CD4-positive, alpha-beta T cell treated with Interleukin-6 at 100 ng/mL for 8 hours (primary cell): ENCODE results near the gene AMOTL1.
"Not testable (repeated sequence)": the region's sequence is repeated elsewhere in the genome, so short reads cannot be mapped to it uniquely, and the experiment has no call there.

ENCODE experiments used
- DNase-seq: peaks from one replicate; pipeline ENCODE4 v3.0.0-alpha.2; 2020; ENCODE audit warnings: mixed read lengths, low spot score

Gene AMOTL1

DNA sequence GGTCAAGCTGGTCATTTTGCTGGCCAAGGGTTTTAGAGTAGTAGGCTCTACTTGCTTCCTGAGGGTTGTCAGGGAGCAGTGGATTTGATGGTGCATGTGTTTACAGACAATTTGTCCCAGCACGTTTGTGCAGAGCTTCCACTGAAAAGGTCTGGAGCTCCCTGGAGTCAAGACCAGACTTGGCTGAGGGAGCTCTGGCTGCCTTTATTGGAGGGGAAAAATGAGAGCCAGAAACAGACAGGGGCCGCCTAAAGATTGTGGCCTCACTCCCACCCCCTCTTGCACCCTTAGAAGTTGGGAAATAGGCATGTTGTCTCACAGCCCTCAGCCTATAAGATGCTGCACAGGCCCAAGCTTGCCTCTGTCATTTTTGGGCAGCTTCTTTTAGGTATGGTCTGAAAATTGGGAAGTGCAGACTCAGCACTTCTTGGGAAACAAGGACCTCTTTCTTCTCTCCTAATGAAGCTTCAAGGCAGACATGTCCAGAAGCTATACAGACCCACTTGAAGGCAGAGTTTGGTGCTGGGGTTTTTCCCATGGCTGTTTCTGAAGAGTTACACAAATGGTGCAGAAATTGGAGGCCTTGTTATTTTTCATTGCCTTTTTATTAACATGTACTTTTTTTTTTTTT lies 55.1 kb downstream of the AMOTL1 start:
- no peak for DNase-seq

GRCh38 chr11:94825031-94825430 lies 56.9 kb downstream of the AMOTL1 start:
- DNase-seq = no peak

GRCh38 chr11:94825481-94825880 lies 57.3 kb downstream of the AMOTL1 start:
- DNase-seq = no peak

DNA sequence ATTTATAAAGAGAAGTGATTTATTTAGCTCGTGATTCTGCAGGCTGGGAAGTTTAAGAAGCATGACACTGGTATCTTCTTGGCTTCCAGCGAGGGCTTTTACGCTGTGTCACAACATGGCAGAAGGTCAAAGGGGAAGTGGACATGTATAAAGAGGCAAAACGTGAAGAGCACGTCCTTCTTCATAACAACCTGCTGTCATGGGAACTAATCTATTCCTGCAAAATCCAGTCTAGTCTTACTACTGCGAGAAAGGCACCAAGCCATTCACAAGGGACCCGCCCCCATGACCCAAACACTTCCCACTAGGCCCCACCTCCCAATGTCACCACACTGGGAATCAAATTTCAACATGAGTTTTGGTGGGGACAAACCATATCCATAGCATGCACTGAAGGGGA lies 58.3 kb downstream of the AMOTL1 start:
- DNase-seq = no peak

DNA sequence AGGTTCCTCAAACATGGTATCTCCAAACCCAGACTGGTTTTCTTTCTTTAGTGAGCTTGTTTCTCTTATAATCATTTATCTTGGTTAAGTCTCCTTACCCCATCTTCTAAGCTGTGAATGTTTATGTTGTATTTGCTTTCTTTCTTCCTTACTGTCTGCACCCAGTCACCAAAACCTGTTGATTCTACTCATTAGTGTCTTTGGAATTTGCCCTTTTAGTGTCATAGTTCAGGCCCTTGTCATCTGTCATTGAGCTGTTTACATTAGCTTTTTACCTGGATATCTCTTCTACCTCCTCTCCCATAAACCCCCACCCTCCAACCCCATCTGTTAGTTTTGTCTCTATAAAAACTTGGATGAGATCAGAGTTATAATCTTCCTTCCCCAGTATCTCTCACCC lies 59.9 kb downstream of the AMOTL1 start:
- DNase-seq = no peak

GRCh38 chr11:94830722-94831510 lies 62.8 kb downstream of the AMOTL1 start:
- DNase-seq = no peak

- no peak for DNase-seq
Observed at GRCh38 chr11:94831529-94831928, 63.4 kb downstream of the AMOTL1 start.

- DNase-seq = no peak
Observed at GRCh38 chr11:94832604-94833235, 64.6 kb downstream of the AMOTL1 start.

GRCh38 chr11:94834911-94835593 lies 66.9 kb downstream of the AMOTL1 start:
- no peak for DNase-seq

GRCh38 chr11:94835594-94835927 lies 67.4 kb downstream of the AMOTL1 start:
- DNase-seq = no peak

DNA sequence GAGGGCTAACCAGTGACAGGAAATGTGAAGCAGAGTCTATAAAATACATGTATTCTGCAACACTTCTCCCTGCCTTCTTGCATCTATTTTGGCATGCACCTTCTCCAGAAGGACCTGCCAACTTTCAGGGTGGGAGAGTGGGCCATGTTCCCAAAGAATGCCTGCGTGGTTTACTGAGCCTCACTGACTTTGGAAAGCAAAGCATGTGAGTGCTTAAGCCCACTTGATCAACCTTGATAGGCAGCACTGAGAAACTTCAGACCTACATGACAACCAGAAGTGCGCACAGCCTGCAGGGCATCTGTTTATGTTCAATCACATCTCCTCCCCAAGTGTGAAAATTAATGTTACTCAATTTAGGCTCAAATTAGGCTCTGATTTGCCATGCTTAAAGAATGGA lies 69.2 kb downstream of the AMOTL1 start:
- no peak for DNase-seq

DNA sequence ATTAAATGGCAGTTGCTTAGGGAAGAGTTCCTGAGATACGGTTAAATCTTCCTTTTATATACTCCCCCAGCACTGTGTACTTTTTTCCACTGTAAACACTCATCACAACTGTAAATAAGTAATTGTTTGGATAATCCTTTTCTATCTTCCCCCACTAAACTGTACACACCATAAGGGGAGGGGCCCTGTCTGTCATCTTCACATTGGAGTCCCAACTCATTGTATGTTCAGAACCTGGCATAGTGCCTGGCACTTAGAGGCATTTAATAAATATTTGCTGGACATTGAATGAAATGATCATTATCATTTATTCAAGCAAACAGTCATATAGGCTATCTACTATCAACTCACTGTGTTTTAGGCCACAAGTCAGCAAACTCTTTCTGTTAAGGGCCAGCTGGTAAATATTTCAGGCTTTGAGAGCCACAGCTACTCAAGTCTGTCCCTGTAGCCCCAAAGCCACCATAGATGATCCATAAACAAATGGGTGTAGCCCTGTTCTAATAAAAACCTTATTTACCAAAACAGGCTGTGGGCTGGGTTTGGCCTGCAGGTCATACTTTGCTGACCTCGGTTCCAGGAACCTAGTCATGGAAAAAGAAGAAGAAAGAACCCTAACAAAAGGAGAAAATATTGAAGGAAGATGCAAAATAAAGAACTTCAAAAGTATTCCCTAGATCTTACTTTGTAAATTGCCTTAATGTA lies 70.0 kb downstream of the AMOTL1 start:
- DNase-seq = no peak

GRCh38 chr11:94840209-94840608 lies 72.1 kb downstream of the AMOTL1 start:
- DNase-seq = no peak

DNA sequence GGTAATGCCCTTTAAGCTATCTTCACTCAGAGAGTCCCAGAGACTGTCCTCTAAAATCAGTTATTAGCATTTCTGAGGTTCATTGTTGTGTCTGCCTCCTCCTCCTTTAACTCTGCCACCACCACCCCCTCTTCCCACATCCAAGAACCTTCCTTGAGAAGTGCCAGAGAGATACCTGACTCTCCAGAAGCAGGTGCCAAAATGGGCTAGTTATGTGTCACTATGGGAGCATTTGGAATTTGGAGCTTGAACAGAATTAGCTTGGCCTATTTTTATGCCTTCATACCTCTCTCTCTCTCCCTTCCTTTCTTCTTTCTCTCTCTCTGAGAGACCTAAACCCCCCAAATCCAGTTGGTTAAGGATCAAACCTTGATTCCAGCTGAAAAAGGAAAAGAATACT lies 75.9 kb downstream of the AMOTL1 start:
- no peak for DNase-seq

DNA sequence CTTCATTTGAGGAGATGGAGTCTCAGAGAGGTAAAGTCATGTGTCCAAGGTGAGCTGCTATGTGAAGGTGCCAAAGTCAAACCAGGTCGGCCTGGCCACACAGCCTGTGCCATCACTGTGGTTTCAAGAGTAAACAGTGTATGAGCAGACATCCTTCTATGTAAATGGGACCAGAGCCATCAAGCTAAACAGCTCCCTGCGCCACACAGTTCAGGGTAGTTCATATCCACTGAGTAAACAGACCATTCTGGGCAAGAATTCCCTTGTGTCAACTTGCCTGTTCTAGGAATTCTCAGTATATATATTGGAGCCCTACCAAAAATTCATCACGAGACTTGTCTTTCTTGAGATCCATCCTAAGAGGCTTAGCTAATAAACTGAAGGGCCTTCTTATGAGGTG lies 77.5 kb downstream of the AMOTL1 start:
- DNase-seq = no peak

GRCh38 chr11:94849839-94850238 lies 81.7 kb downstream of the AMOTL1 start:
- no peak for DNase-seq

- no peak for DNase-seq
Observed at GRCh38 chr11:94851864-94852636, 83.9 kb downstream of the AMOTL1 start.

DNA sequence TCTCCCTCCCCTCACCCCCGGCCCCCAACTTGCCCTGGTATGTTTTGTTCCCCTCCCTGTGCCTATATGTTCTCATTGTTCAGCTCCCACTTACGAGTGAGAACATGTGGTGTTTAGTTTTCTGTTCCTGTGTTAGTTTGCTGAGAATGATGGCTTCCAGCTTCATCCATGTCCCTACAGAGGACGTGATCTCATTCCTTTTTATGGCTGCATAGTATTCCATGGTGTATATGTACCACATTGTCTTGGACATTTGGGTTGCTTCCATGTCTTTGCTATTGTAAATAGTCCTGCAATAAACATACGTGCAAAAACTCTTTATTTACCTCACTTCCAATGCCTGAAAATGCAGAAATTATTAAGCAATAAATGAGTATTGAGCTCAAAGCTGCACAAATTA lies 85.1 kb downstream of the AMOTL1 start:
- DNase-seq = not testable (repeated sequence)

DNA sequence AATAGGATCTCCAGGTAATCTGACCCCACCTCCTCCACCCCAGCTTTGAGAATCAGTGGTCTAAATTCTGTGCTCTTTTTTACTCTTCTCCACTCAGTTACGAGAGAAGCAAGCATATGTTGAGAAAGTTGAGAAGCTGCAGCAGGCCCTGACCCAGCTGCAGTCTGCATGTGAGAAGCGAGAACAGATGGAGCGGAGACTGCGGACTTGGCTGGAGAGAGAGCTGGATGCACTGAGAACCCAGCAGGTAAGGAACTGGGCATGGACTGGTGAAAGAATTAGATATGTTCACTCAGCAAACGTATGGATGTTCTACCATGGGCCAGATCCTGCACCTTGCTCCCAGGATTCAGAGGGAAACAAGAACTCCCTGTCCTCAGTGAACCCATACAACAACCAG lies 85.7 kb downstream of the AMOTL1 start:
- no peak for DNase-seq

- no peak for DNase-seq
Observed at GRCh38 chr11:94854770-94855633, 86.8 kb downstream of the AMOTL1 start.
